MM.1S (cell line): ENCODE results near the gene SERPINF2.

Experiments used
- DNase-seq: peaks from one replicate; pipeline ENCODE4 v3.0.0-alpha.2; 2015
- H2AFZ ChIP-seq: fragments of 300-600 bp; sonication (generic); 2 replicates; pipeline ENCODE4 v1.6.0; 2016; ENCODE audit warnings: antibody characterized with exemption, low read length
- H3F3A ChIP-seq: fragments of 300-600 bp; sonication (generic); 2 replicates; pipeline ENCODE4 v1.6.1; 2016; ENCODE audit warnings: mild to moderate bottlenecking, antibody characterized with exemption, low read length, moderate library complexity, mixed read lengths; ENCODE audit not compliant: insufficient read depth
- H3K27ac ChIP-seq: fragments of 300-600 bp; sonication (generic); 2 replicates; pipeline ENCODE4 v1.5.1; 2016; ENCODE audit warnings: mild to moderate bottlenecking, low read length
- H3K27me3 ChIP-seq: fragments of 300-600 bp; sonication (generic); replicated peaks from 2 replicates; pipeline ENCODE4 v1.6.0; 2016; ENCODE audit warnings: low read length; ENCODE audit not compliant: insufficient read depth
- H3K36me3 ChIP-seq: fragments of 300-600 bp; sonication (generic); replicated peaks from 2 replicates; pipeline ENCODE4 v1.6.1; 2016; ENCODE audit warnings: mild to moderate bottlenecking, low read length, mixed read lengths; ENCODE audit not compliant: insufficient read depth
- H3K4me1 ChIP-seq: fragments of 300-600 bp; sonication (generic); 2 replicates; pipeline ENCODE4 v1.6.1; 2016; ENCODE audit warnings: low read length, mixed read lengths
- H3K4me2 ChIP-seq: fragments of 300-600 bp; sonication (generic); 2 replicates; pipeline ENCODE4 v1.6.0; 2016; ENCODE audit warnings: low read depth, low read length
- H3K4me3 ChIP-seq: fragments of 300-600 bp; sonication (generic); 2 replicates; pipeline ENCODE4 v1.5.1; 2016; ENCODE audit warnings: low read length, mixed read lengths
- H3K79me2 ChIP-seq: fragments of 300-600 bp; sonication (generic); 2 replicates; pipeline ENCODE4 v1.6.1; 2016; ENCODE audit warnings: mixed run types, low read length, mixed read lengths
- H3K9ac ChIP-seq: fragments of 300-600 bp; sonication (generic); 2 replicates; pipeline ENCODE4 v1.6.1; 2016; ENCODE audit warnings: low read length, mixed read lengths
- H3K9me2 ChIP-seq: fragments of 300-600 bp; sonication (generic); replicated peaks from 2 replicates; pipeline ENCODE4 v1.6.1; 2016; ENCODE audit warnings: mild to moderate bottlenecking, low read length, mixed read lengths; ENCODE audit not compliant: insufficient read depth
- H3K9me3 ChIP-seq: fragments of 300-600 bp; sonication (generic); replicated peaks from 2 replicates; pipeline ENCODE4 v1.6.1; 2016; ENCODE audit warnings: mild to moderate bottlenecking, low read length, mixed read lengths; ENCODE audit not compliant: insufficient read depth
- H4K20me1 ChIP-seq: fragments of 300-600 bp; sonication (generic); 2 replicates; pipeline ENCODE4 v1.6.1; 2016; ENCODE audit warnings: mild to moderate bottlenecking, low read length, moderate library complexity, mixed read lengths; ENCODE audit not compliant: insufficient read depth
- CTCF ChIP-seq: fragments of 300-600 bp; sonication (generic); IDR thresholded peaks from 2 replicates; pipeline ENCODE4 v1.5.1; 2016; ENCODE audit warnings: antibody characterized with exemption, low read length, mixed read lengths
- EZH2 ChIP-seq: fragments of 300-600 bp; sonication (generic); optimal IDR thresholded peaks from 2 replicates; pipeline ENCODE3; 2017; ENCODE audit warnings: low read depth, mild to moderate bottlenecking, antibody characterized with exemption, low read length, mixed read lengths
- EZH2phosphoT487 ChIP-seq: fragments of 300-600 bp; sonication (generic); IDR thresholded peaks from 2 replicates; pipeline ENCODE4 v1.6.1; 2018; ENCODE audit warnings: antibody characterized with exemption, low read length

SERPINF2 gene

GRCh38 chr17:1802429-1802828, 59.8 kb downstream of the SERPINF2 start:
- no peaks in the 10 kb centered on the region for H3K79me2 ChIP-seq
- no peak overlapping the region for H3K4me3 ChIP-seq
- no peaks in the 10 kb centered on the region for H3F3A ChIP-seq
- no peak overlapping the region for H2AFZ ChIP-seq
- H3K9ac ChIP-seq: no peak overlapping the region
- no peaks in the 10 kb centered on the region for H3K9me3 ChIP-seq
- H3K36me3 ChIP-seq: no peaks in the 10 kb centered on the region
- TF ChIP-seq EZH2: no peak
- no peak for TF ChIP-seq CTCF
- no peak overlapping the region for H3K27ac ChIP-seq
- DNase-seq: no peak
- H3K27me3 ChIP-seq: no peaks in the 10 kb centered on the region
- no peak overlapping the region for H3K4me2 ChIP-seq
- H4K20me1 ChIP-seq: no peaks in the 10 kb centered on the region
- H3K4me1 ChIP-seq: no peaks in the 10 kb centered on the region
- no peaks in the 10 kb centered on the region for H3K9me2 ChIP-seq

GRCh38 chr17:1803280-1803679, 60.6 kb downstream of the SERPINF2 start:
- H3K36me3 ChIP-seq: no peaks in the 10 kb centered on the region
- no peaks in the 10 kb centered on the region for H3K9me3 ChIP-seq

More at GRCh38 chr17:1803280-1803679, 60.6 kb downstream of the SERPINF2 start:
- H3K79me2 ChIP-seq: no peaks in the 10 kb centered on the region
- H2AFZ ChIP-seq: no peak overlapping the region
- H4K20me1 ChIP-seq: no peaks in the 10 kb centered on the region
- no peaks in the 10 kb centered on the region for H3K4me1 ChIP-seq
- H3K4me3 ChIP-seq: no peak overlapping the region
- no peak for DNase-seq
- no peak for TF ChIP-seq CTCF
- TF ChIP-seq EZH2phosphoT487: no peak
- no peaks in the 10 kb centered on the region for H3K9me2 ChIP-seq
- no peaks in the 10 kb centered on the region for H3F3A ChIP-seq
- no peak overlapping the region for H3K9ac ChIP-seq
- no peak overlapping the region for H3K27ac ChIP-seq
- H3K27me3 ChIP-seq: no peaks in the 10 kb centered on the region
- H3K4me2 ChIP-seq: no peak overlapping the region
